Measurements from ENCODE around the gene FATE1.

FATE1 gene

GRCh38 chrX:151704041-151704663 is 11.7 kb upstream of the FATE1 start:
- DNase-seq, result no peak

DNA sequence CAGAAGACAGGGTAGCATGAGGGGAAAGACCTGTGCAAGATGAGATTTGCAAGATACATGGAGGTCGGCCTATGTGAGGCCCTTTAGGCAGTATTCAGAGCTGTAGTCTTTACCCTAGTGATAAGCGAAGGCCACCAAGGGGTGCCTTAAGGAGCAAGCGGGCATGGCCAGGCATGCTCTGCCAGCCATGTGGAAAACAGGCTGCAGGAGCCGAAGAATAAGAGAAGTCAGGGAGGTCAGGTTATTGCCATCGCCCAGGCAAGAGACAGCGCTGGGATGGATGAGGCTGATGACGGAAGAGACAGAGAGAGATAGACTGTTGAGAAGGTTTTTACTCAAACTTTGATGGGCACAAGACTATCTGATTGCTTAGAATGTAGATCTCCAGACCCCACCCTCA is 7.0 kb upstream of the FATE1 start:
- no peak for DNase-seq

DNA sequence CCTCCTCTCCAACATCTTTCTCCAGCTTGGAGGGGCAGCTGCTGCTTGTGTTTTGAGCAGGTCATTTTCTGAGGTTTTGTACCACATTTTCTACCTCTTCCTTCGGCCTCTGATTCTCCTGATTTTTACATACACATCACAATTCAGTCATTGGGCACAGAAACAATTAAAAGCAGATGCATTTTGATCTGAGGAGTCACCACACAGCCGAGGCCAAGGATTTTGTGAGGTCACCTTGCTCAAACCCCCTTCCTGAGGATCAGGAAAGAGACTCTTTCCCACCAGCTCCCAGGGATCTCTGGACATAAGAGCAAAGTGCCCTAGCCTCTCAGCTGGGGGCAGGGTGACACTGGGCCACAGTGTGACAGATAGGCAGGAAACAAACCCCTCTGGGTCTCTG is 5.4 kb upstream of the FATE1 start:
- no peak for DNase-seq

GRCh38 chrX:151711154-151711553 is 4.7 kb upstream of the FATE1 start:
- no peak for DNase-seq

GRCh38 chrX:151711787-151712186 is 4.0 kb upstream of the FATE1 start:
- no peak for DNase-seq

DNA sequence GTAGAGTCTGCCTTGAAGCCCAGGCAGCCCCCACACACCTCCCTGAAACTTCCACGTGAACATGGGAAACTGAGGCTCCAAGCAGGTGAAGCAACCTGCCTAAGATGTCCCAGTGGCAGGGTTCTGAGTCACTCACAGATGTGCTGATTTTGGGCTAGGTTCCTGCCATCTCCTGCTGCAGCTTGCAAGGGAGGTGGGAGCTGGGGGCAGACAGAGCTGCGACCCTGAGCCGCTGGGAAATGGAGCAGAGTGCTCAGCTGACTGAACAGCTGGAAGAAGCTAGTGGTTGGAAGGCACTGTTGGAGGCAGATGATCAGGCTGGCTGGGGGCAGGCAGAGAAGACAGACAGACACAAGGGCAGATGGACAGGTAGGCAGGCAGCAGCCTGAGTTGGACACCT is 3.6 kb upstream of the FATE1 start:
- no peak for DNase-seq

DNA sequence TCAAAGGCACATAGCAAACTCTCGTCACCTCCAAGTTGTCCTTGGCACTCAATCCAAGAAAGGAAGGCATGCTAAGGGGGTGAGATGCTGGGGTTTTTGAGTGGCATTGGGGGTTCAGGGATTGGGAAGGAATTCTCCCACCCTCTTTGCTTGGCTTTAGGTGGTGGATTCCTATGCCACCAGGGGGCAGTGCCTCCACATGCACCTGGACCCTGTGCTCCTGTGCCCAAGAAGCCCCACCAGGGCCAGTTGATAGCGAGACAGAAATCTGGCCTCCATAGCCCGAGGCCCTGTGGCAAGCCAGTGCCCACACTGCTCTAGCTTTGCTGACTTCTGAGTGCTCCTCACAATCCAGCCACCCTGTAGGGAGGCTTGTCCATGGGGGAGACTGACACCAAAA is 2.0 kb upstream of the FATE1 start:
- DNase-seq, result no peak

DNA sequence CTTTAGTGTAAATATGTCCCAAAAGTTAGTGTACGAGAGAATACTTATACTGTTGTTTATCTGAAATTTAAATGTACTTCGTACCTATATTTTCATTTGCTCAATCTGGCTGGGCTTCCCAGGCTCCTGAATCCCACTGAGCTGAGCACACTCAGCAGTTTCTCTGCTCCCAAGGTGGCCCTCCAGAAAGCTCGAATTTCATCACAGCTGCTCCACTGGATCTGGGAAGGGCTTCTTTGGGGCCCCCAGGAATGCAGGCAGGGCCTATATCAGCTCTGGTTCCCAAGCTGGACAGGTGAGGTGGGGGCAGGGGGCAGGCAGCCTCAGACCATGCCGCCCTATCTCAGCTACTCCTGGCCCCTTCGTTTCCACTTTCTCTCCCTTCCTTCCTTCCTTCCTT is 1.5 kb upstream of the FATE1 start:
- no peak for DNase-seq

- DNase-seq, result no peak
These were observed 6.5 kb downstream of the FATE1 start for GRCh38 chrX:151722241-151722846.

DNA sequence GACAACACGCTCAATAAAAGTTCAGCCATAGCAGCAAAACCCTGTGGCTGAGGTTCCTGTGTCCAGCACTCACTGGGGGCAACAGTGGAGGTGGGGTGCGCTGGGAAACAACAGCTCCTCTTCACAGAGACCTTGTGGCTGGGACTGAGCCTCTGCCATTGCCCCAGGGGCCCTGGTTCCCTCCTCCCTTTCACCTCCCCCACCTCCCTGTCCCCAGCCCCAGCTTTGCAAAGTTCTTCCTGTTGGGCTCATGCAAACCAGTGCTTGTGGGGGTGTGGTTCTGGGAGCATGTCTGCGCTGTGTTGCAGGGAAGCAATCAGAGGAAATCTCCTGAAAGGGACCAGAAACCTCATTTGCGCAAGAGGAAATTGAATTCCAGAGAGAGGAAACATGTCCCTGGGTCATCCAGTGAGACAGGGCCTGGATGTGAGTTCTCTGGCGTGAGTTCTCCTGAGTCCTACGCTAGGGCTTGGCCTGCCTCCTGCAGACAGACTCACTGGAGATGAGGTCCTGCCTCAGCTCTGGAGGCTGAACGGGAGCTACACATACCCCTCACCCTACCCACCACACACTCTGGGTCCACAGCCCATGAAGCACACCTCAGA is 7.4 kb downstream of the FATE1 start:
- no peak for DNase-seq

DNA sequence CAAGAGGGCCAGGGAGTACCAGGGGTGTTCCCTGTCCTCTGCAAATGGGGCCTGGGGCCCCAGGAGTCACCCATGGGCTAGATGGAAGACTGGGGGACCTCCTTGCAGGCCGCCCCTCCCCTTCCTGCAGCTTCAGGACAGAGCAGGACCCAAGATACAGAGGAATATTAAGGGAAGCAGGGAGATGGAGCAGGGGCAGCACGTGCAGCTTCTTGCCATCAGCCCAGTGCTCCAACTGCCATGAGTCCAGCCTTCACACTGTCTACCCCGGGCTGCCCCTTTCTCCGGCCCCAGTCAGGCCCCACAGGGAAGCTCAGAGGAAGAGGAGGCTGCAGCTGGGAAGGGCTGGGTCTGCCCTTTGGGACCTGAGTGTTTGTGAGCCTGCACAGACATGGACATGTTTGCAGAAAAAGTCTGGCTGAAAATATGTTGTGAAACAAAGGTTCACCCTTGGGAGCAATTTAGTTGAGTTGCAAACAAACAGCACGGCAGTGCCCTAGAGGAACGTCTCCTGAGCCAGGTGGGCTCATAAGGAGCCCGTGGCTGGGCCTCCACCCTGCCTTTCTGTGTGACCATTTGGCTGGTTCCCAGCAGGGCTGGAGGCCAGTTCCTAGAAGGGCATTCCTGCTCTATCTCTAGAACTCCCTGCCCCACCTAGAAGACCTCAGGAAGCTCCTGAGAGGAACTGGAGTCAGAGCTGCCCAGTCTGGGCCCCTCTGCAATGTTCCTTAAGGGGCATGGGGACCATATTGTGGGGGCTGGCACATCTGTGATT is 8.9 kb downstream of the FATE1 start:
- no peak for DNase-seq

GRCh38 chrX:151725338-151725614 is 9.4 kb downstream of the FATE1 start:
- DNase-seq, result no peak

DNA sequence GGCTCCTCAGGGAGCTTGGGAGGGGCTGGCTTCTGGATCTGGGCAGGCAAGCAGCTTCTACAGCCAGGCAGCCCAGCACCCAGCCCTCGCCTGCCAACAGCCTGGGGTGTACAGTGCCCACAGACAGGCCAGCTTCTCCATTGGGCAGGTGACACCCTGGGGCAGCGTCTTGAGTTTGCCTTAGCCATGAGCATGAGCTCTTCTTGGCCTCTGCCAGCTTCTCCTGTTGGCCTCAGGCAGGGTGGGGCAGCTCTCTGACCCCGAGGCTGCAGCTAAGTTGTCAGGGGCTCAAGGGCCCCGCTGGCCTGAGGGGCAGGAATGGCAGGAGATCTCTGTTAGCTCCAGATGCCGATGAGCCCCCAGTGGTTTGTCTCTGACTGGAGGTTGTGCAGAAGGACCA is 10.9 kb downstream of the FATE1 start:
- DNase-seq, result no peak

GRCh38 chrX:151727346-151727745 is 11.5 kb downstream of the FATE1 start:
- DNase-seq, result no peak

DNA sequence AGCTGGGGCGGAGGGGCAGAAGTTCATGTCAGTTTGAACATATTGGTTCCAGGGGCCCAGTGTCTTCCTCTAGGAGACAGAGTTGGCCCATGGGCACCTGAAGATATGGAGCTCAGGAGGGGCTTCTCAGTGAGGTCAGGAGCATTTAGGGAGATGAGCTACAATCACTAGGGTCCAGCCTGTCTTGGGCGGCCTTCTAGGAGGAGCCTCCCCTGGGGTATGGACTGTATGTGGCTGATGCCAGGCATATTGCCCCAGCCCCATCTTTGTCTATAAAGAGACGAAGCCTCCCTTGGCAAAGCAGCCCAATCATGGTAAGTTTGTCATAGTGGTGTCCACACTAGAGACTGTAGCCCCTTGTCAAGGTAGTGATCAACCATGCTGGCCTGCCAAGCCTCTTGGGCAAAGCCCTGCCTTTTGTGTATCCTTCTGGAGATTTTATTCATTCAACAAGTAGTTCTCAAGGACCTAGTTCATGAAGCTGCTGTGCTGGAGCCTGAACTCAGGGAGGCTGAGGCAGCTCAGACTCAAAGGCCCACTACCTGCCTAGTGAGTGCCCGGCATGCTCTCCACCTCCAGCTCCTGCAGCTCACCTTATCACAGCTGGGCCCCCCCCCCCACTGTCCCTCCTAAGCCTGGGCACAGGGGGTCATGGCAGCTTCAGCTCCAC is 13.4 kb downstream of the FATE1 start:
- no peak for DNase-seq

- DNase-seq, result no peak
These were observed 18.6 kb downstream of the FATE1 start, which contains the start of gene CNGA2 for GRCh38 chrX:151734446-151734845. Gene CNGA2 (plus strand): TSS chrX:151734746. CDS start chrX:151738484, 3,738 bp downstream.

DNA sequence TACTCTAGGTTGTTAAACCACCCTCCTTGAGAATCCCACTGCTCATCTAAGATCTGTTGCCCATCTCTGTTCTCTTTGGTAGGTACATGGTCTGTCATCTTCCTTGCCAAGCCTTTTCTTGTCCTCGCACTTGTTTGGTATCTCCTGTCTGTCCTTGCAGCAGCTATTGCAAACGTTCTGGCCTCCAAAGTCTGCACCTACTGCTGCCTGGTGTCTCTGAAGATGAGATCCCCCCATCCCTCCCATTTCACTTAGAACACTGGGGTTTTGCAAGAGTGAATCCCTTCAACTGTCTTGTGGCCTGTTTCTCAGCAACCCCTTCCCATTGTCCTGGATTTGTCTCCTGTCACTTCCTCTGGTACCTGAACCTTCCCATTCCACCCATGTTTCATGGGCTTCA is 19.4 kb downstream of the FATE1 start:
- no peak for DNase-seq

DNA sequence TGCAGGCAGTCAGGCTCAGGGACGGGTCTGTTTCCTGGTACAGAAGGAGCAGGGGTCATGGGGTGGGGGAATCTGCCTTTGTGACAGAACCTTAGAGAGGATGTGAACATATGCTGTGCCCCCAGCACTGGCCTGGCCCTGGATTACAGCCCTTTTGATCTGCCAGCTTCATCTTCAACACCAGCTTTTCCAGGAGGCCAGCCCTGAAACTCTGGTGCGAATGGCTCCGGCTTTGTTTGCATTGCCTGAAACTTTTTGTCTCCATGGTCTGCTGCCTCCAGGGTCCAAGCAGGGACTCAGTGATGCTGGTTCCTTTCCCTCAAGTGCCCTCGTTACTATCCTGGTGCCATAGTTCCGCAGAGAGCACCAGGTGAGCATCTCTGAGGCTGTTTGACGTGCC is 20.9 kb downstream of the FATE1 start:
- DNase-seq, result no peak

DNA sequence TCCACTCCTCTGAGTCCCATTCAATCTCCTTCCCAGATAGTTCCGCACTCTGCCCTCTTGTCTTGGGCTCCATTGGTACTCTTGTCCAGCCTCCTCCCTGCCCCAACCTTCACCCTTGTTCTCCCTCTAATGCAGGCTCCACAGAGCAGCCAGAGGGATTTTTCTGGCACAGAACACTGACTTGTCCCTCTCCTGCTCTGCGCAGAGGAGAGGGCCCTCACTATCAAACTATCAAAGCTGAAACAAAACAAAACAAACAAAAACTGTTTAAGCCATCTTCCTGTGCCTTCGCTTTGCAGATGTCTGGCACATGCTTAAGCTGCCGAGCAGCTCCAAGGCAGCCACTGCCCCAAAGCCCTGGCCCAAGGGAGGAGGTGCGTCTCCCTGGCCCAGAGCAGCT is 21.7 kb downstream of the FATE1 start:
- no peak for DNase-seq

DNA sequence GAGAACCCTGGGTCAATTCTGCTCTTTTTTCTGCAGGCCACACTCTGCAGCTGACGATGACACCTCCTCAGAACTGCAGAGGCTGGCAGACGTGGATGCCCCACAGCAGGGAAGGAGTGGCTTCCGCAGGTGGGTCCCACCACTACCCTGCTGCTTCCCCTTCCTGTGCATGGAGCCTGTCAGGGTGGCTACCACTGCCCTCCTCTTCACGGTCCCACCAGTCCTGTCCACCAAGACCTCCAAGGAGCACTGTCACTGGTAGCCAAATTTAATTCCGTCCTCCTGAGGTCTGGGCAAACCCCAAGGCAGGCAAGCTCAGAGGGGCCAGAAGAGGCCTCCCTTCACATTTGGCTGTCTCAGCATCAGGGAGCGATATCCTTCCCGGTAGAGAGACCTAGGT is 22.9 kb downstream of the FATE1 start:
- DNase-seq, result no peak

- no peak for DNase-seq
These were observed 25.8 kb downstream of the FATE1 start for GRCh38 chrX:151741606-151742005.

GRCh38 chrX:151742311-151742710 is 26.5 kb downstream of the FATE1 start:
- DNase-seq, result no peak

GRCh38 chrX:151743651-151744470 is 28.0 kb downstream of the FATE1 start:
- no peak for DNase-seq

Measured in stimulated activated CD4-positive, alpha-beta T cell treated with anti-CD3 and anti-CD28 coated beads, Interleukin-1b, Interleukin-23, amount 100 ng/mL, for 48 hours (primary cell).